AG09319 (cell line): Measurements from ENCODE around the gene HOXB8.

Experiments
- DNase-seq: peaks from one replicate; pipeline ENCODE4 v3.0.0-alpha.2; 2010; ENCODE audit warnings: low read depth; ENCODE audit errors: extremely low read depth
- TF ChIP-seq, protein P1 (sequence below): IDR thresholded peaks from 2 replicates; pipeline ENCODE4 v1.5.1; 2011; ENCODE audit warnings: low read depth, mild to moderate bottlenecking, inconsistent platforms, low read length, moderate library complexity

The HOXB8 gene

DNA sequence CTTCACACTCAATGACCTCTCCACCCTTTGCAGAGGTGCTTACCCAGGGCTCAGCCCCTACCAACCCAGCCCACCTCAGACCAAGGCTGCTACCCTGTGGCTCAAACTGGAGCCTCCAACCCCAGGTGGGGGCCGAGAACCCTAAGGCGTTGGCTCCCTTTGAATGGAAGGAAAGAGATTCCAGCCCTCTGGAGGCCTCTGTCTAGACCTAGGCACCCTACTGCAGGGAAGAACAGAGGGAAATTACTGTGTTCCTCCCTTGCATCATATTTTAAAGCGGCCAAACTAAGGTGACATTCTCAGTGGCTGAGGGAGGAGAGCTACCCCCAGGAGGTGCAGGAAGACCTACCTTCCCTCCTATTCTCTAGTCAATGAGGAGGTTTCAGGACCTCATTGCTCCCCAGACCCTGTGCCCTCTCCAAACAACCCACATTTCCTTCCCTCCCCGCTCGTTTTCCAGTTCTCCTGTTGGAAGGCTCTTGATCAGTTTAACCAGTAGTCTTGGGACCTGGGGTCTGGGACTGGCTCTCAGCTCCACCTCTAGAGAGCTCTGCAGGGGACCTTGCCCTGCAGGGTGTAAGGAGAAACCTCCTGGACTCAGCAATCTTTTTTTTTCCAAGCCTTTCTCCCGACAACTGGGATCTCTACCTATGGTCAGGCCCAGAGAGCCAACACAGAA lies 5.5 kb upstream of the HOXB8 start:
- no peak for DNase-seq
- TF ChIP-seq, protein P1, sequence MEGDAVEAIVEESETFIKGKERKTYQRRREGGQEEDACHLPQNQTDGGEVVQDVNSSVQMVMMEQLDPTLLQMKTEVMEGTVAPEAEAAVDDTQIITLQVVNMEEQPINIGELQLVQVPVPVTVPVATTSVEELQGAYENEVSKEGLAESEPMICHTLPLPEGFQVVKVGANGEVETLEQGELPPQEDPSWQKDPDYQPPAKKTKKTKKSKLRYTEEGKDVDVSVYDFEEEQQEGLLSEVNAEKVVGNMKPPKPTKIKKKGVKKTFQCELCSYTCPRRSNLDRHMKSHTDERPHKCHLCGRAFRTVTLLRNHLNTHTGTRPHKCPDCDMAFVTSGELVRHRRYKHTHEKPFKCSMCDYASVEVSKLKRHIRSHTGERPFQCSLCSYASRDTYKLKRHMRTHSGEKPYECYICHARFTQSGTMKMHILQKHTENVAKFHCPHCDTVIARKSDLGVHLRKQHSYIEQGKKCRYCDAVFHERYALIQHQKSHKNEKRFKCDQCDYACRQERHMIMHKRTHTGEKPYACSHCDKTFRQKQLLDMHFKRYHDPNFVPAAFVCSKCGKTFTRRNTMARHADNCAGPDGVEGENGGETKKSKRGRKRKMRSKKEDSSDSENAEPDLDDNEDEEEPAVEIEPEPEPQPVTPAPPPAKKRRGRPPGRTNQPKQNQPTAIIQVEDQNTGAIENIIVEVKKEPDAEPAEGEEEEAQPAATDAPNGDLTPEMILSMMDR = no peak

GRCh38 chr17:48619826-48620449 lies 4.8 kb upstream of the HOXB8 start:
- no peak for DNase-seq
- TF ChIP-seq, protein P1 = no peak

DNA sequence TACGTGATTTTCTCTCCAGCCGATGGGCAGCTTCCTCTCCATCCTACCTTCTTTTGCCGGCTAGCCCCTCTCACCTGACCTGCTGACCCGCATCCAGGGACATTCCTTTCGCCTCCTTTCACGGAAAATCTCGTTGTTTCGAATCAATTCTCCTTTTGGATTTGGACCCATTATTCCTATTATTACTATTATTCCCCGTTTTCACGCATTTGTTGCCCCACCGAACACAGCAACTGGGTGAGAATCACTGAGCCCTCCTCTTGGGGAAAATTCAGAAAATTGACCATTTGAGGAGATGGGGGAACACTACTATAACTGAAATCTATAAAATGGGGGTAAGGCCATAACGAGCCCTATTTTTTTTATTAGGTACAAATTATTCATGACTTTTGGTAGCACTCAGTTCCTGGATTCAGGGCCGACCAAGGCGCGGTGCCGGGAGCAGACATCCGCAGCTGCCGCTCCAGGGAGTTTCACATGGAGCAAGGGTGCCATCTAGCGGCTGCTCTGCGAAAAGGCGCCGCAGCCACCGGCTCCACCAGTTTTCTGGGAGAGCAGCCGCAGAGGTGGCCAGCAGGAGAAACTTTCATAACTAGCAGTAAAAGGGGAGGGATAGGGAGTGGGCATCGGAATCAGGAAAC lies 3.3 kb upstream of the HOXB8 start:
- TF ChIP-seq, protein P1 = peak; percentile 96

DNA sequence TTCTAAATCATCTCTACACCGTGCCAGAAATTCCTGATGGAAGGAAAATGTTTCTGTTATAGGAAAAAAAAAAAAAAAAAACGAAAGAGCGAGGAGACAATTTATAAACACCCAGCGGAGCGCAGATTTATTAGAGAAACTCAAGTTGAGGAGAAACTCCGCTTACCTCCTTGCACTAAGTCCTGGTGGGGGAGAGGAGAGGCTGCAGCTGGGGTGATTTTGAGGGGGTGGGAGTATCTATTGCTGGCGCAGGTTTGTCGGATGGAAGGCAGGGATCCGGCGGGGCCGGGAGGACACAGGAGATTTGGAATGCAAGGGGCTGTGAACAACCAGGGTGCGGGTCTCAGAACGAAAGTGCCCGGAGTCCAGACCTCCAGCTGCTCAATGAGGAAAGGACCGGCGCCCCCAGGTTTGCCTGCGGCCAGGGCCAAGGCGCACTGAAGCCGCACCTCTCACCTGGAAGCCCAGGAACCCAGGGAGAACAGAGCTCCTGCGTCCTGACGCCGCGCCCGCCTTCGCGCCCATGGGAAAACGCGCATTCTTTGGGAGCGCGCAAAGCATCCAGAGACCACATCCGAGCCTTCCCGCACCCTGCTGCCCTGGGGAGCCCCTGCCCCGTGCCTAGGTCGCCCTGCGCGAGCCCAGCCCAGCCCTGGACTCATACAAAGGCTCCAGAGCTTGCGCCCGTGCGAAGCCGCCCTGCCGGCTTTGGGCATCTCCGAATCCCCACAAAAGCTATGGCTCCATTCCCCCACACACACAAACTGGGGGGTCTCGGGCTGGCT lies 2.6 kb upstream of the HOXB8 start:
- TF ChIP-seq, protein P1 = no peak
- no peak for DNase-seq

More for the DNA sequence above, 3.3 kb upstream of the HOXB8 start:
- DNase-seq = peak; percentile 22

DNA sequence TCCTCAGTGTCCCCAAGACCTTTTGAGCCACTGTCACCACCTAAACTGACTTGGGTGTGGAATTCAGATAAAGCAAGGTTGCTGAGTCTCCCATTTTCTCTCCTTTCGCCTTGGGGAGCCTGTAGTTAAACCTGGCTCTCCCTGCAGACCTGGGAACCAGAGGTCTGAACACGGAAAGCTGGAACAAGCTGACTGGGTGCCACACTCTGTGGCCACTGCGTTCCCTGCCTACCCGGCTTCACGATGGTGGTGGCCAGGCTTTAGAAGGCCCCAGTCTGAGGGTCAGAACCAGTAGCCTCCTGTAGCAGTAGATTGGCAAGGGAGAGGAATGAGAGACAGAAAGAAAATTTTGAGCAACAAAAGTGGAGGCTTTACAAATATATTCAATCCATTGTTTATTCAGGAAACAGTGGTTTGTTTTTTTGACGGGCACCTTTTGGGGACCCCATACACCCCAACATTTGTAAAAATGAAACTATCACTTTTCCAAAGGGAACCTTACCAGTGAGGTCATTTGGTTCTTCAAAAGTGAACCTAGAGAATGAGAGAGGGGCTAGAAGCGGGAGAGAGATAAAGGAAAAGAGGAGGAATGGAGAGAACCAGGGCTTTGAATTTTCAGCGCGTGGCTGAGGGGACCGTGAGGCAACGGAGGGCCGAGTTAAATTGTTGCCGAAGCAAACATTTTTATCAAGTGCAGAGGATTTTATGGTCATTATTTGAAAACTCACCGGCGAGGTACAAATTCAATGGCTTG lies 1.8 kb upstream of the HOXB8 start:
- TF ChIP-seq, protein P1 = no peak
- DNase-seq = no peak

DNA sequence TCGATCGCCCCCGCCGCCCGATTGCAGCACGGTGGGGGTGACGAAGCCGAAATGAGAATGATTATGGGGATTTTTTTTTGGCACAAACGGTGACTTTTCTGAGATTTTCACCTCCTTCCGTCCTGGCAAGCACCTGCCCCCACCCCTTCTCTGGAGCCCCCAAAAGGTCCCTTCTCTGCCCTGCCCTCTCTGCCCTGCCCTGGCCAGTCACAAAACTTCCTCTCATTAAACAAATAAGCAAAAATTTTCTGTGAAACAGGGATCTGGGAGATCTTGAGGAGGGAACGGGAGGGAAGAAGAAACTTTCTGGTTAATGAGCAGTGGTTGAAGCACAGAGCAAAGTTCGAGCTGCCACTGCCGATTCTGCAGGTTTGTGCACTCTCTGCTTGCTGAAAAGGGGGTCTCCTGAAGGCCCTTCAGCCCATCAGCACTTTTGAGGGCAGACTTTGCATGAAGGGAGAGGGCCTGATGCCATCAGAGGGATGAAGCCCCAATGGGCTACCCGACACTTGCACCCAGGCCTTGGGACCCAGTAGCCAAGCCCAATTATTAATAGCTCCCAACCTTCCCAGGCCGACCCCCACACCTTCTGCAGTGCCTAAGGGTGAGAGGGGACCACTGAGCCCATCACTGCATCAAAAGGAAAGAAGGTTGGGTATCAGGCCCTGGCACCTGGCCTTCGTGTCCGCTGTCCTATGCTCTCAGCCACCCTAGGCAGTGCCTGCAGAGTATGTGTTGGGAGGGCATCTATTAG lies 1.0 kb upstream of the HOXB8 start:
- TF ChIP-seq, protein P1 = no peak
- no peak for DNase-seq
